Activated CD8-positive, alpha-beta memory T cell treated with anti-CD3 and anti-CD28 coated beads, Interleukin-2, amount 10 ng/mL, durations not matched to agents 7 days and 5 days (primary cell): ENCODE data around the gene ZNF580. TPM values are rescaled to one million over a fixed set of nuclear protein-coding genes. Genes with fewer than 3 reads are reported as not detected.

Experiments used
- ATAC-seq: fragments of 150-1000 bp; cut with Tn5 transposase; one replicate; pipeline ENCODE4 v1.10.0; 2021; ENCODE audit warnings: moderate library complexity
- CTCF ChIA-PET: fragments of 350-600 bp; sonication (Branson Sonifier 250); formaldehyde crosslinking; loops from one replicate; lab custom pipeline; 2021; ENCODE audit warnings: antibody characterized with exemption; lab: Charles Lee
- DNase-seq: peaks from one replicate; pipeline ENCODE4 v3.0.0-alpha.2; 2020
- H3K27ac Mint-ChIP-seq: one replicate; pipeline ENCODE4 v1.8.0; 2021; ENCODE audit warnings: mild to moderate bottlenecking, mixed read lengths
- H3K27me3 Mint-ChIP-seq: one replicate; pipeline ENCODE4 v1.8.0; 2021; ENCODE audit warnings: mixed read lengths
- H3K36me3 Mint-ChIP-seq: one replicate; pipeline ENCODE4 v1.8.0; 2021; ENCODE audit warnings: mild to moderate bottlenecking, mixed read lengths
- H3K4me1 Mint-ChIP-seq: one replicate; pipeline ENCODE4 v1.8.0; 2021; ENCODE audit warnings: mixed read lengths
- H3K4me3 Mint-ChIP-seq: one replicate; pipeline ENCODE4 v1.8.0; 2021; ENCODE audit warnings: mild to moderate bottlenecking, moderate library complexity, mixed read lengths
- H3K9me3 Mint-ChIP-seq: one replicate; pipeline ENCODE4 v1.8.0; 2022; ENCODE audit warnings: low read depth, mixed read lengths
- total RNA-seq, 2 experiments: library from RNA; stranded (reverse); gene quantifications; one replicate each; pipeline ENCODE4 v1.2.3, GENCODE V29; 2021

Gene ZNF580
- total RNA-seq, 2 experiments from 2014 or later: 33.1 to 33.7 TPM

- Mint-ChIP-seq H3K27me3 (no peaks in the 10 kb centered on the region), H3K36me3 (peaks cover 36% of the 10 kb centered on the region), H3K27ac (no peak overlapping the region), H3K4me3 (no peak overlapping the region), H3K4me1 (peaks cover 15% of the 10 kb centered on the region), H3K9me3 (no peaks in the 10 kb centered on the region)
- CTCF ChIA-PET: interaction anchor here (1.2 kb wide), 1 partner anchor 19 kb away, joined by 4 read pairs; no protein-coding TSS in a partner anchor
- ATAC-seq (no peak), DNase-seq (no peak)
Measured at GRCh38 chr19:55611983-55612645, 28.7 kb upstream of the ZNF580 start.

GRCh38 chr19:55613396-55613795 is 27.4 kb upstream of the ZNF580 start:
- no peak overlapping the region for H3K27ac Mint-ChIP-seq
- H3K4me3 Mint-ChIP-seq: no peak overlapping the region
- peaks cover 6% of the 10 kb centered on the region for H3K4me1 Mint-ChIP-seq
- H3K9me3 Mint-ChIP-seq: no peaks in the 10 kb centered on the region
- DNase-seq: no peak
- ATAC-seq: no peak
- H3K36me3 Mint-ChIP-seq: peaks cover 39% of the 10 kb centered on the region
- CTCF ChIA-PET: no interaction called here
- H3K27me3 Mint-ChIP-seq: no peaks in the 10 kb centered on the region

- ATAC-seq (no peak), DNase-seq (no peak)
- no peak overlapping the region for H3K27ac Mint-ChIP-seq
- CTCF ChIA-PET: no interaction called here
- H3K4me1 Mint-ChIP-seq: peaks cover 2% of the 10 kb centered on the region
- no peaks in the 10 kb centered on the region for H3K27me3 Mint-ChIP-seq
- H3K9me3 Mint-ChIP-seq: no peaks in the 10 kb centered on the region
- H3K4me3 Mint-ChIP-seq: no peak overlapping the region
- peaks cover 35% of the 10 kb centered on the region for H3K36me3 Mint-ChIP-seq
Measured at GRCh38 chr19:55613930-55614710, 26.7 kb upstream of the ZNF580 start.

GRCh38 chr19:55614711-55615542 is 25.9 kb upstream of the ZNF580 start:
- H3K9me3 Mint-ChIP-seq: no peaks in the 10 kb centered on the region
- CTCF ChIA-PET: interaction anchor here (0.9 kb wide), 1 partner anchor 111 kb away, joined by 3 read pairs; no protein-coding TSS in a partner anchor

GRCh38 chr19:55615543-55616394 is 25.0 kb upstream of the ZNF580 start:
- no peaks in the 10 kb centered on the region for H3K27me3 Mint-ChIP-seq
- peaks cover 16% of the 10 kb centered on the region for H3K4me1 Mint-ChIP-seq
- peaks cover 34% of the 10 kb centered on the region for H3K36me3 Mint-ChIP-seq
- DNase-seq: no peak
- no peak overlapping the region for H3K4me3 Mint-ChIP-seq
- H3K9me3 Mint-ChIP-seq: no peaks in the 10 kb centered on the region
- ATAC-seq: no peak
- H3K27ac Mint-ChIP-seq: no peak overlapping the region
- CTCF ChIA-PET: interaction anchor here (0.9 kb wide), 1 partner anchor 112 kb away, joined by 3 read pairs; no protein-coding TSS in a partner anchor

More at GRCh38 chr19:55614711-55615542, 25.9 kb upstream of the ZNF580 start:
- peaks cover 8% of the 10 kb centered on the region for H3K4me1 Mint-ChIP-seq
- H3K4me3 Mint-ChIP-seq: no peak overlapping the region
- no peak for ATAC-seq
- DNase-seq: no peak
- no peaks in the 10 kb centered on the region for H3K27me3 Mint-ChIP-seq
- H3K27ac Mint-ChIP-seq: no peak overlapping the region
- H3K36me3 Mint-ChIP-seq: peaks cover 30% of the 10 kb centered on the region

- CTCF ChIA-PET: interaction anchor here (0.5 kb wide), 1 partner anchor 52 kb away, joined by 5 read pairs; no protein-coding TSS in a partner anchor
- Mint-ChIP-seq H3K27ac (no peak overlapping the region), H3K4me1 (peaks cover 23% of the 10 kb centered on the region), H3K36me3 (peaks cover 34% of the 10 kb centered on the region), H3K27me3 (no peaks in the 10 kb centered on the region), H3K9me3 (no peaks in the 10 kb centered on the region), H3K4me3 (no peak overlapping the region)
- DNase-seq (no peak), ATAC-seq (no peak)
Measured at GRCh38 chr19:55616395-55616875, 24.4 kb upstream of the ZNF580 start.

- DNase-seq (no peak), ATAC-seq (no peak)
- Mint-ChIP-seq H3K27me3 (no peaks in the 10 kb centered on the region), H3K4me3 (no peak overlapping the region), H3K27ac (no peak overlapping the region), H3K9me3 (no peaks in the 10 kb centered on the region), H3K36me3 (peaks cover 34% of the 10 kb centered on the region), H3K4me1 (peaks cover 21% of the 10 kb centered on the region)
- CTCF ChIA-PET: interaction anchor here (0.8 to 4.5 kb wide), 3 partner anchors 11 to 15 kb away, joined by 3 to 25 read pairs (median 4); partner anchors contain the start of gene ZNF865
Measured at GRCh38 chr19:55617426-55617825, 23.4 kb upstream of the ZNF580 start.

GRCh38 chr19:55618426-55618825 is 22.4 kb upstream of the ZNF580 start:
- Mint-ChIP-seq H3K27me3 (no peaks in the 10 kb centered on the region), H3K4me1 (peaks cover 24% of the 10 kb centered on the region), H3K4me3 (no peak overlapping the region), H3K27ac (no peak overlapping the region), H3K36me3 (peaks cover 25% of the 10 kb centered on the region), H3K9me3 (no peaks in the 10 kb centered on the region)
- DNase-seq: no peak
- CTCF ChIA-PET: interaction anchor here (0.8 to 4.5 kb wide), 3 partner anchors 12 to 36 kb away, joined by 3 to 25 read pairs (median 4); partner anchors contain the start of genes U2AF2 and ZNF865
- no peak for ATAC-seq

GRCh38 chr19:55619286-55619685 is 21.5 kb upstream of the ZNF580 start:
- no peak overlapping the region for H3K4me3 Mint-ChIP-seq
- CTCF ChIA-PET: interaction anchor here (0.8 to 4.5 kb wide), 3 partner anchors 13 to 103 kb away, joined by 4 to 25 read pairs (median 18); partner anchors contain the start of gene ZNF865
- H3K27ac Mint-ChIP-seq: no peak overlapping the region
- no peaks in the 10 kb centered on the region for H3K27me3 Mint-ChIP-seq
- DNase-seq (no peak), ATAC-seq (no peak)
- peaks cover 22% of the 10 kb centered on the region for H3K36me3 Mint-ChIP-seq
- H3K4me1 Mint-ChIP-seq: peaks cover 31% of the 10 kb centered on the region
- H3K9me3 Mint-ChIP-seq: no peaks in the 10 kb centered on the region

GRCh38 chr19:55620410-55621204 is 20.2 kb upstream of the ZNF580 start:
- Mint-ChIP-seq H3K36me3 (peaks cover 20% of the 10 kb centered on the region), H3K4me3 (no peak overlapping the region), H3K9me3 (no peaks in the 10 kb centered on the region), H3K27me3 (no peaks in the 10 kb centered on the region), H3K27ac (peak overlapping the region; percentile 67), H3K4me1 (peaks cover 39% of the 10 kb centered on the region)
- no peak for DNase-seq
- ATAC-seq: no peak
- CTCF ChIA-PET: interaction anchor here (1.1 to 4.5 kb wide), 3 partner anchors 11 to 117 kb away, joined by 4 to 25 read pairs (median 18); partner anchors contain the start of gene ZNF865

- Mint-ChIP-seq H3K36me3 (peaks cover 20% of the 10 kb centered on the region), H3K4me1 (peaks cover 45% of the 10 kb centered on the region), H3K4me3 (no peak overlapping the region), H3K27me3 (no peaks in the 10 kb centered on the region), H3K9me3 (no peaks in the 10 kb centered on the region), H3K27ac (peak overlapping the region; percentile 26)
- ATAC-seq: no peak
- CTCF ChIA-PET: interaction anchor here (2.6 to 4.5 kb wide), 2 partner anchors 11 to 15 kb away, joined by 18 to 25 read pairs; partner anchors contain the start of gene ZNF865
- no peak for DNase-seq
Measured at GRCh38 chr19:55621205-55621672, 19.6 kb upstream of the ZNF580 start.
